ENCODE measurements around the gene IMPG1.

IMPG1 gene

GRCh38 chr6:76072562-76072961, at the start of gene IMPG1:
Gene IMPG1 (minus strand): TSS chr6:76072662. CDS start chr6:76072488, 174 bp downstream.
- peak; percentile 26 to 62 for DNase-seq

DNA sequence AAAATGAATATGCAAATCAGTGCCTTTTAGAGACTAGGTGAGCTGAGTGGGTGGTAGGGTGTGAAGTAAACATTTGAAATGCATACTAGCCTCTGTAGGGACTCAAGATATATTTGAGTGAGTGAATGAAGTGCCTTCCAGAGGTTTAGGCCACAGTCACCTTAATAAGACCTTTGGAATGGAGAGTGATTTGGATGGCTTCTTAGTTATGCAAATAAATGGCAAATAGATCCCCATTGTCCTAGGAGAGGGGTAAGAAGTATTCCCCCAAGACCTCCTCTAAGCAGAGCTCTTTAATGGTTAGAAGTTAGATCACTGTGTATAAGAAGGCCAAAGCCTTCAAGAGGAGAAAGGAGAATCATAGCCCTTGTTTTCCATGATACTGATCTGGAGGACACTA, 47.8 kb upstream of the IMPG1 start:
- DNase-seq = no peak

DNA sequence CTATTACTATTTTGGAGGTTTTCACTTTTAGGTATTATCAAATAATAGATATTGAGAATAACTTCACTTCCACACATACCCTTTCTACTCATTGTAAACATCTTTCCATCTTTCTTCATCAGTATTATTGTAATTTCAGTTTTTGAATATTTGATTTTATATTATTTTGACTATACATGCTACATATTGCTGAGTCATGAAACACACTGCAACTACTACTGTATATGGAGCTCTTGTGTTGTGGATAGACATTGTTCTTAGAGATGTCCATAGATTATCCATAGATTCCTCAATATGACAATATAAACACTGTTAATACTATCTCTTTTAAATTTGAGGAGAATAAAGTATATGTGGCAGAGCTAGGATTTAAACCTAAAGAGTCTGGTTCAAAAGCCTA, 819 bp upstream of the IMPG1 start:
- no peak for DNase-seq

GRCh38 chr6:76057469-76057868, 15.0 kb downstream of the IMPG1 start:
- no peak for DNase-seq

DNA sequence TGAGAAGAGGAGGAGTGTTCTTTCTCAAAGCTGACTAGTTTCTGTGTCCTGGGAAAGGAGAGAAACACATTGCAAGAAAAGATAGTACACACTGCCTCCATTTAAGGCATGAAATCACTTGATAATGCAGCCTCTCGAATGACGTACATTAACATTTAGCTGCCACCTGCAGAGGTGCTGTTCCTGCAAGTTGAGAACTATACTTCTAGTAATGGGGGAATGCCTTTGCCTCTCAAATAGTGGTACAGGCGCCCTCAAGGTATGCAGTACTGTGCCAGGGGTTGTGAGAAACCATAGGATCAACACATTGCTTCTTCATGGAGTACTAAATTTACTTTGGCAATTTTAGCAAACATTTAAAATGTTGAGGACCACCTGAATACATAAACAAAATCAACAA, 20.1 kb downstream of the IMPG1 start:
- DNase-seq = no peak

DNA sequence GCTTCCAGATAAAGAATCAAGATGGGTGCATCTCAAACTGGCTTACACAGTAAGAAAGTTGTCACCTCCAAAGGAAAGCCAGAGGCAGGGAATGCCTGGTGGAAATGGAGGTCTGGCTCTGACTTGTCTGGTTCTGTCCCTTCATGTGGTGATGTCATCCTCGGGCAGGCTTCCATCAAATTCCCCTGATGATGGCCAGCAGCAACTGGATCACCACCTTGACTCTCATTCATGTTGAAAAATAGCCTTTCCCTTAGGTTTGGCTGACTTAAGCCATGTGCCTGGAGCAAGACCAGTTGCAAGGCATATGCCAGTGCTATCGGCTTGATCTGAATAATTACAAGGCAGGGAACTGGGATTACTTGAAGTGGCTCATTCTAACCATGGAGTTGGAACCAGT, 28.8 kb downstream of the IMPG1 start:
- no peak for DNase-seq

GRCh38 chr6:76035713-76036112, 36.7 kb downstream of the IMPG1 start:
- no peak for DNase-seq

- no peak for DNase-seq
Measured at GRCh38 chr6:76026101-76026500, 46.4 kb downstream of the IMPG1 start.

DNA sequence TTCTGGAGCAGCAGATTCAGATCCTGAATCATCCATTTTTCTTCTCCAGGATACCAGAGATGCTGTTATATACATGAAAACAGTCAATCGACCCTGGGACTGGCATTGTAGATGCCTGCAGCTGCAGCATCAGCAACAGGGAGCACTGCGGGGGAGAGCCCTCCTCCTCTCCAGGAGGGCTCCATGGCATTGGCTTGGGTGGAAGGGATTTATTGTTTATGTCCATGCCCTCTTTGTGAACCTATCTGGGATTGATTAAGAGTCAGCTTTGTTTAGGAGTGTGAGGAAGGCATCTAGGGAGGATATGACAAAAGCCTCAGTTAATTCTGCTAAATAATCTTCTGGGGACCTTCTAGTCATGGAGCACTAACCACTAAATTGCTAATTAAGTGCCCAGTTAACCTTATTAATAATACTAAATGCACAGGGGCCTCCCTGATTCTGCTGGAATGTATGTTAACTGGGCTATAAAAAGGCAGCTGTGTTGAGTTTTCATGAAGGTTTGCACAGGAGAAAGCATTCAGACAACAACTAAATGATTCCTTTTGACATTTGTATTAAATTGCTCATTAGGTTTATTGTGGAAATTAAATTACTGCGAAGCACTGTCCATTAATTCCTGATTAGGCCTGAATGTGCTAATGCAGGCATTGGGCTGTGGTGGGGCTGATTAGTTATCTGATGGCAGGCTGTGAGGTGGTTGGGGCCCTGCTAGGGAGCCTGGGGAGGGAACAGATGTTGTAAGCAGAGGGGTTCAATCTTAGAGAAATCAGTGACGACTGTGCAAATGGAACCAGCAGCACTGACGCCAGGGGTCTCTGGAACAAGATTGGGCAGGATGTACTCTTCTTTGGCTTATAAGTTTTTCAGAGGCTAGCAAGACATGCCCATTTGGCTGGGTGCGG, 57.6 kb downstream of the IMPG1 start:
- no peak for DNase-seq

DNA sequence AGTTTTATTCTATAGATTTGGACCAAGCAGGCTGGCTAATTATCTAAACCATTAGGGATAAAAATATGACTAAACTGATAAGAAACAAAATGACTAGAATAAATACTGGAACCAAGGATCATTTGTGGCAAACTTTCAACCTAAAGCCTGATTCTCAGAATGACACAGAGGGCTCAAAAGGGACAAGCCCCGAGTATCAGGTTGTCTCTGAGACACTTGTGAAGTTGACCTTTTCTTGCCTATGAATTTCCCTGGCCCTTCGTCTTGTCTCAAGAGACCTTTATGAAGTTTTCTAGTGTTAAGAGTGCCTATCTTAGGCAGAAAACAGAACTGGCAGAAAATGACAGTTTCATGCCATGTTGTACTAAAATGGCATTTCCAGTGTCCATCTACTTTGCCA, 68.3 kb downstream of the IMPG1 start:
- no peak for DNase-seq

GRCh38 chr6:76003686-76004085, 68.8 kb downstream of the IMPG1 start:
- DNase-seq = no peak

DNA sequence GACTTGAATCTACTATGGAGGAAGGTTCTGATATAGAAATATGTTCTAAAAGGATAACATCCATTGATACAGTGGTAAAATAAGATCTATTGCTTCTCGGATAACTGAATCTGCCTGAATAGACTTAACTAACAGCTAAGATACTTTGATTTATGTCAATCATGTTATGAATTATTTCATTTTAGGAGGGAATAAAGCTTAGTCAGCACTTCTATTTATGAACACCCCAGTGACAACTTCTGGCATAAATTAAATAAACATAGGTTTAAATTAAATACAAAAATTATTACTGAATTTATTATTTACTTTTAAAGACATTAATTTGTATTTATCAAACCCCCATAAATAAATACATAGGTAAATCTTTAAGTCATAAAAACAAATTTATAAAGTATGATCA, 69.3 kb downstream of the IMPG1 start:
- DNase-seq = no peak

DNA sequence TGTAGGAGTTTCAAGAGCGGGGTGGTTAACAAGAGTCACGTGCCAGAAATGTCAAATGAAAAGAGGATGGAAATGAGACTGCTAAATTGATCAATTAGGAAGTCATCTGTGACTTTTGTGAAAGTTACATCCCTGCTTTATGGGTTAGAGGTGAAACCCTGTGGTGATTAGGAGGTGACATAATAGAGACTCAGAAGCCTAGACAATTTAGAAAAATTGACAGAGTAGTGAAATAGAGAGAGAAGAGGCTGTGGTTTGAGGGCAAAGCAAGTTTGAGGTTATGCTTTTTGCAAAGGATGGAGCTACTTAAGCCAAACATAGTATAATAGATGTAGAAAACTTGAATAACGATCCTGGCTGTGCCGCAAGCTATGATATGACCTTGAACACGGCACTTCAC, 71.8 kb downstream of the IMPG1 start:
- no peak for DNase-seq

GRCh38 chr6:75997696-75998095, 74.8 kb downstream of the IMPG1 start:
- DNase-seq = no peak

GRCh38 chr6:75993236-75994162, 79.0 kb downstream of the IMPG1 start:
- DNase-seq = no peak

DNA sequence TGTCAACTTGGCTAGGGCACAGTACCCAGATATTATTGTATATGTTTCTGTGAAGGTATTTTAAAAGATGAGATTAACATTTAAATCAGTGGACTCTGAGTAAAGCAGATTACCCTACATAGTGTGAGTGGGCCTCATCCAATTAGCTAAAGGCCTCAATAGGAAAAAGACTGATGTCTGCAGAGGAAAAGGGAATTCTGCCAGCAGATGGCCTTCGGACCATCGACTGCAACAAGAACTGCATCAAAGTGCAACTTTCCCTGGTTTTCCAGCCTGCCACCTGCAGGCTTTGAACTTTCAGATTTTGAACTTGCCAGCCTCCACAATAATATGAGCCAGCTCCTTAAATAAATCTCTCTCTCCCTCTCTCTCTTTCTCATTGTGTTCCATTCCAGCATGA, 80.5 kb downstream of the IMPG1 start:
- peak in 1 of 2 experiments; percentile 13 for DNase-seq

- DNase-seq = no peak
Measured at GRCh38 chr6:75986935-75987334, 85.5 kb downstream of the IMPG1 start.

DNA sequence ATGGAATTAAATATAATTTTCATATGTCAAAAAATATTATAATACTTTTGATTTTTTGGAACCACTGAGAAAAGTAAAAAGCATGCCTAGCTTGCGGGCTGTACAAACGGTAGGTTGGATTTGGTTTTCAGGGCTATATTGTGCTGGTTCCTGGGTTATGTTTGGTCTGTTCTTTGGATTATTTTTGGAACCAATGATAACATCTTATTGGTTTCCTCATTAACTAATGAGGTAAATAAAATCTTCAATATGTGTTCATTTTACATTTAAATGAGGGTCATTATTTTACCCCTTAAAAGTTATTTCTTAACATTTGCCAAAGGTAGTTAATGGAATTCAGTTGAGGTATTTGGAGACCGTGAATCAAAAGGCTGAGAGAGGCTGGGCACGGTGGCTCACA, 96.6 kb downstream of the IMPG1 start:
- DNase-seq = no peak

DNA sequence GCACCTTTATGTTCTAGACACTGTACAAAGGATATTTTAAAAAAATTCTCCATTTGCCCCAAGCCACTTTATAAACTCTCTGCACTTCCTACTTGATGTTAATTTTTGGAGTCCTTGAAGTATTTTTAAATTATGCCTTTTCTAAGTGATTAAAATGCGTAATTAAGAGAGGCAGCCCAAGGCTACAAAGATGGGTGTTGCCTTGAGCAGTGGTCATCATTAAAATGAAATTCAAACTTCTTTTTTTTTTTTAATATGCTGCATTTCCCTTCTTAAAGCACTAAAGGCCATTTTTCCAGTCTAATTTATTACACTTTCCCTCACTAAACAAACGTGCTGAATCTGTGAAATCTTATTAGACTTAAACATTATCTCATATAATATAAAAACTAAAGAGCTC, 102.4 kb downstream of the IMPG1 start:
- no peak for DNase-seq

- DNase-seq = no peak
Measured at GRCh38 chr6:75968143-75968542, 104.3 kb downstream of the IMPG1 start.

DNA sequence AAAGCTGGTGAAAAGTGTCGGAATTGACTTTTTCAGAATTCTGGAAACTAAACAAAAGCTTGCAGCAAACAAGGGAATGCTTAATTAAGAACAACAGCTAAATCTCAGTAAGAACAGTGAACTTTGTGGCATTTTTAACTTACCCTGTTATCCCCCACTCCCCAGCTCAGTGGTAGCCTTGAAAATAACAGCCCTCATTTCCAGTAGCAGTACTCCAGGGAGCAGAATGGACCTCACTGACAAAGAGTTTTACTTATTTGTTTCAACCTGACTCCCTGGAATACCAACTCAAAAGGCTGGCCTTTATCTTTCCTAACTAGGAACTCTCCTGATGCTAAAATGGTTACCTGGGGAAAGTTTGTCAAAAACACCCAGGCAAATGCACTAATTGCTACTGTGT, 108.9 kb downstream of the IMPG1 start:
- no peak for DNase-seq

DNA sequence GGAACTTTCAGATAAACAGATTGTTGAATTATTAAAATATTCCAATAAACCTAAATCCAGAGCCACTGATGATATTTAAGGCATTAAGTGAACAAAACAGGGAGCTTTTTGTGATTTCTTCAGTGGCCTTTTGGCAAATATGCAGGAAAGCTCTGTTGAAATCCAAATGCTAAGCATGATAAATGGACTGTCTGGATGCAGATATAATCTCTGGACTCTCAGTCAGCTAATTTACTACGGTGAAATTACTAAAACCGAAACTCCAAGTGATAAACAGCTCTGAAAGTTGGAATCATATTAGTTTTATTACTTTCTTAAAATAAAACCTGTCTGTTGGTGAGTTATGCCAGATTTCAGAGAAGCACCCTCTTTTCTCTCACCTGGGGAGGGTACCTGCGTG, 120.3 kb downstream of the IMPG1 start:
- DNase-seq = no peak

DNA sequence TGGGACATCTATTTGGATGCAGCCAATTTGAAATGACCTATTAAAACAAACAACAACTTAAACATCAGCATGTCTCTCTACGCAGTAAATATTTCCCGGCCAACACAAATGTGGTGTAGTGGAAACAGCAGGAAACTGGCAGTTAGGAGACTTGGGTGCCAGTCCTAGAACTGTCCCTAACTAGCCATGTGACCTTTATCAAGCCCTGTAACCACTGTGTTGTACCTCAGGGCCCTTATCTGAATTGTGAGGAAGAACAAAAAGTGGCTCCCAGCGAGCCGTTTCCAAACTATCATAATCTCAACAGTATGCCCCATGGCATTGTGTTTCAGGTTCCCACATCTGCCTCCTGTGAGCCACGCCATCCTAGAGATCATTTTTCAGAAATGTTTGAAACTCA, 124.5 kb downstream of the IMPG1 start:
- DNase-seq = no peak
